HG02642 (cell line): ENCODE measurements around the gene NKIRAS2.

ENCODE experiments used
- ATAC-seq: cut with Tn5 transposase; IDR thresholded peaks from one replicate; pipeline ENCODE4 v1.9.1; 2021; ENCODE audit warnings: mild to moderate bottlenecking; ENCODE audit not compliant: unreplicated experiment, poor library complexity

NKIRAS2 gene

GRCh38 chr17:42019509-42020404 is at the start of gene NKIRAS2:
Gene NKIRAS2 (plus strand): TSS chr17:42020090. CDS start chr17:42021578, 1,488 bp downstream.
- peak; percentile 63 for ATAC-seq

- ATAC-seq, result no peak
These were observed 49.0 kb upstream of the NKIRAS2 start for GRCh38 chr17:41970901-41971331.

- ATAC-seq, result no peak
These were observed 48.0 kb upstream of the NKIRAS2 start for GRCh38 chr17:41971721-41972523.

DNA sequence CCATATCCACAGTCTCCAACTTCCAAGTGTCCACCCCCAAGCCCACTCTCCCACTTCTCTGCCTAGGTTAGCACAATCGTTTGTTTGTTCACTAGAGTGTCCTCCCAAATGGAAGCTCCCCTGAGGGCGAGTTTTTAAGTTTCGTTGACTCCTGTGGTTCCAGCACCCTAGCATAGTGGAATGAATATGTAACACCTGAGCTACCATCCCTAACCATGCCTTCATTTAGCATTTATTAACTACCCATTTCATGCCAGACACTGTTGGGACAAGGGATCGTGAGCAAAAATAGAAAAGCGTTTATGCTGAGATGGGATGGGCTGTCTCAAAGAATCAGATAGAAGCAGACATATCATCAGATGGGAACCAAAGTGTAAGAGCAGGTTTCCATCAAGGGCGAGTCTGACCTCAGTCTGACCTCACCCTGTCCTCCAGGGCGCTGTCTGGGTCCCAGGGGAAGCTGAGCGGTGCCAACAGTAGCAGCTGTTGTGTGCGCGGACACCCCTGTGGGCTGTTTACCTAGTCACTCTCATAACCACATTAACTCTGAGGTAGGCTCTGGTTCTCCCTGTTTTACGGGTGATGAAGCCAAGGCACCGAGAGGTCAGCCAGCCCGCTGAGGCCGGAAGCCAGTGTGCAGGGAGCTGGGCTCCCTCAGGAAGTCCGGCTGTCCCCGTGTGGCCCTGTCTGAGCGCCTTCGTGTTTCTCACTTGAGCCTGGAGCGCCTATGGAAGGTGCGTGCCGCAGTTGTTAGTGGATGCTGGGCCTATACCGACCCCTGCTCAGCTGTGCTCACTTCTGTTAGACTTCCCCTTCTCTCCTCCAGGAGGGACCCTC is 47.1 kb upstream of the NKIRAS2 start:
- no peak for ATAC-seq

GRCh38 chr17:41973408-41973811 is 46.5 kb upstream of the NKIRAS2 start:
- ATAC-seq, result no peak

DNA sequence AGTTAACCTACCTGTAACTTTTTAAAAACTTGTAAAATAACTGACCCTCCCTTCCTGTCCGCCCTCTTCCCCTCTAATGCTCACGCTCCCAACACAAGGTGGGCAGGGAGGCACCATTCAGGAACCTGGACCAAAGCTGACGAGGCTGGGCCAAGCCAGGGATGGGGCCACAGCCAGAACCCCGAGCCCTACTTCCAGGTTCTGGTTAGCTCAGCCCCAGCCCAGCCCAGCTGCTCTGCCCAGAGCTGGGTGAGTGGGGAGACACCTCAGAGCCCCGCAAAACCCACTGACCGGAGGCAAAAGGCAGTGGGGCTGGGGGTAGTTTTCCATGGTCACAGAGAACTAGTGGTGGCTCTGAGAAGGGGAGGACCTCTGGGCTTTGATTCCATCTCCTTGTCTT is 45.9 kb upstream of the NKIRAS2 start:
- no peak for ATAC-seq

DNA sequence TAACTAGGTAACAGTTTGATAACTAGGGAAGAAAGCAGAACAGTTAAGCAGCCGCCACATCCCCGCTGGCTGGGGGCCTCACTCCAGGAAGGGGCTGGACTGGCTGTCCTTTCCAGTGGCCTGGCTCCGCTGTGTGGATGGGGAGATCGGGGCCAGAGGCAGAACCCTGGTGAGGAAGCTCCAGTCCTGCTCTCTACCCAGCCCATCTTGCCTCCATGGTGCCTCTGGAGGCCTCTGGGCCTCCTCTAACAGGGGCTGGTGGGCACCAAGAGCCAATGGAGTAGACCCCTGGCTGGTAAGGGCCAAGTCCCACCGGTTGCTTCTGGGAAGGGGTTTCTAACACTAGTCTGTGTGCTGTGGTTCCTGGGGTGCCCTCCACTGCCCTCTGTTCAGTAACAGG is 45.2 kb upstream of the NKIRAS2 start:
- no peak for ATAC-seq

DNA sequence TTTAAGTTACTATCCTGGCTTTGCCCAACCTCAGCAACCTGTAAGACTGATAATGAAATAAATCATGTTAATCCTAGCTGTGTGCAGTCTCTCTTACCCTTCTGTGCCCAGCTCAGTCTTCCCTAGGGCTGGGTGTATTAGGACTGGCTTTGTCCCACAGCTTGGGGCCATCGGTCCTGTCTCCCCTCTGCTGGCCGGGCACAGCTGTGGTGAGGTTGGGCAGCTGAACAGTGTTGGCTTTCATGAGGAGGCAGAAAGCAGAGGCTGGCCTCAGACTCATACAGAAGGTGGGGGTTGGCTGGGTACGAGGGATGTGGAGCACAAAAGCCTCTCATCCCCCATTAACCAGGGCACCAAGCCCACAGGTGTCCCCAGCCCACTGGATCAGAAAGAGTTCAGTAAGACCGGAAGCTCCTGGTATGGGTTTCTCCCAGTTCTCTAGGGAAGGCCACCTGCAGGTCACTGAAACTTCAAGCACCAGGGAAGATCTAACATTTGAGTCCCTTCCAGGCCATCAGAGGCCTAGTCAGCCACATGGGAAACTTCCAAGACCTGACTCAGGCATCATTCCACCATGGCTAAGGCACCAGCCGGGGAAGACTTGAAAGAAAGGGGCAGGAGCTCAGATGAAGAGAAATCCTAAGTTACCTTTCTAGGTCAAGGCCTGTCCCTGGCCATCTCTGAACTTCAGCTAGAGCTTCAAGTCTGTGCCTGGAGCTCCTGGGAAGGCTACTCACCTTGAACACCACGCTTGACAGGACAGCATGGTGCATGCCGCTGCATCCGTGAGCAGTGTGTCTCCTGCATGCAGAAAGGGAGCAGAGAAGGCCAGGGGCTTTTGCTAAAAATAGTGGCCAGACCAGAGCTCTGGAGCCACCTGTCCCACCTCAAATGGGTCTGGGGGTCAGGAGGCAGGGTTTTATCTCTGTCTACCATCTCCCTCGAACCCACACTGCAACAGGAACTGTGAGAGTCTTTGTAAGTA is 44.5 kb upstream of the NKIRAS2 start:
- no peak for ATAC-seq

GRCh38 chr17:41976142-41976768 is 43.6 kb upstream of the NKIRAS2 start:
- no peak for ATAC-seq

- ATAC-seq, result no peak
These were observed 41.9 kb upstream of the NKIRAS2 start for GRCh38 chr17:41977991-41978390.

GRCh38 chr17:41982026-41982760 is 37.7 kb upstream of the NKIRAS2 start:
- no peak for ATAC-seq

GRCh38 chr17:41984454-41984853 is 35.4 kb upstream of the NKIRAS2 start:
- no peak for ATAC-seq

DNA sequence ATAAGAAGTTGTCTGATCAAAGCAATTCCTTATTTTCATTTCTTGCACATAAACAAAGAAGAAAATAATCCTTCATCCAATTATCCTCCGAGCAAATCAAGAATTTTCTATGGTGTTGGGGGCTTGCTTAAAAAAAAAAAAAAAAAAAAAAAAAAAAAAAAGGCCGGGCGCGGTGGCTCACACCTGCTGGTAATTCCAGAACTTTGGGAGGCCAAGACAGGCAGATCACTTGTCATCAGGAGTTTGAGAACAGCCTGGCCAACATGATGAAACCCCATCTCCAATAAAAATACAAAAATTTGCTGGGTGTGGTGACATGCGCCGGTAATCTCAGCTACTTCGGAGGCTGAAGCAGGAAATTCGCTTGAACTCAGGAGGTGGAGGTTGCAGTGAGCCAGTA is 34.0 kb upstream of the NKIRAS2 start:
- no peak for ATAC-seq

GRCh38 chr17:41986634-41987033 is 33.3 kb upstream of the NKIRAS2 start:
- ATAC-seq, result no peak

DNA sequence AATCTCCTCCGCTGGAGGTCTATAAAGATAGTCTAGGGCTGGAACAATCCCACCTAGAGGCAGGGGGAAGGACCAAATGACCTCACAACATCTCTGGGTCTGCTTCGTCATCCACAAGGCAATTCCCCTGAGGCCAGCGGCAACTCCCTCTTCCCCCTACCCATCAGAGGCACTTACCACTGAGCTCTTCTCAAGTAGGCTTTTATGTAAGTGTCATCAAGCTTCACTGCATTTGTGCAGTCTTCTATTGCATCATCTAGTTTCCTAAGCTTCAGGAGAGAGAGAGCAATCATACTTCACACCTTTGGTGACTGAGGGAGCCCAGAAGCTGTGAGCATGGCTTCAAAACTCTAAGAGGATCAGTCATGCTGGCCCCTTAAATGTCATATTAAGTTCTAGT is 32.2 kb upstream of the NKIRAS2 start:
- ATAC-seq, result no peak

DNA sequence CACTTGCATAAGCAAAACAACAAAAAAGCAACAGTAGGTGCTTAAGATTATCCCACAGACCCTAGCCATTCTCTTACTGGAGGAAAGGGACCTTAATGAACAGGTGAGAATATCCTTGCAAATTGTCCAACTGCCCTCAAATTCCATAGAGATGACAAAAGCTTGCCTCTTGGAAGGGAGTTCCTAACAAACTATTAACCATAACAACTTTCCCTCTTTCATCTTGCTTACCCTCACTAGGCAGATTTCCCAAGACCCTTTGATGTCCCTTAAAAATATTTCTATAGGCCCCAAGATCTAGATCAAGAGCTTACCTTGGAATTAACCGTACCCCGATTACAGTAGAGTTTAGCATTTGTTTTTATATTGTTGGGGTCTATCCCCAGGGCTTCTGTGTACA is 31.5 kb upstream of the NKIRAS2 start:
- no peak for ATAC-seq

GRCh38 chr17:41989702-41990419 is 30.0 kb upstream of the NKIRAS2 start:
- no peak for ATAC-seq

GRCh38 chr17:41992576-41992975 is 27.3 kb upstream of the NKIRAS2 start:
- no peak for ATAC-seq
